T-helper 1 cell treated with Interleukin-12 subunit alpha and Interleukin-12 subunit beta and Interleukin-4 antibody, amounts not matched to agents 30 μg/mL and 1 μg/mL, for 36 hours (primary cell): ENCODE data around the gene LRRC28.

ENCODE experiments used
- H3K27ac Mint-ChIP-seq: one replicate; pipeline ENCODE4 v1.8.0; 2021; ENCODE audit warnings: mild to moderate bottlenecking, mixed read lengths
- H3K27me3 Mint-ChIP-seq: one replicate; pipeline ENCODE4 v1.8.0; 2021; ENCODE audit warnings: low read depth, mixed read lengths
- H3K36me3 Mint-ChIP-seq: one replicate; pipeline ENCODE4 v1.8.0; 2021; ENCODE audit warnings: low read depth, mixed read lengths
- H3K4me1 Mint-ChIP-seq: one replicate; pipeline ENCODE4 v1.8.0; 2021; ENCODE audit warnings: low read depth, mixed read lengths
- H3K4me3 Mint-ChIP-seq: one replicate; pipeline ENCODE4 v1.8.0; 2021; ENCODE audit warnings: mild to moderate bottlenecking, moderate library complexity, mixed read lengths
- H3K9me3 Mint-ChIP-seq: one replicate; pipeline ENCODE4 v1.8.0; 2021; ENCODE audit warnings: mixed read lengths

The LRRC28 gene

GRCh38 chr15:99412626-99413025 lies 161.3 kb downstream of the LRRC28 start:
- H3K9me3 Mint-ChIP-seq, result no peaks in the 10 kb centered on the region
- H3K36me3 Mint-ChIP-seq, result no peaks in the 10 kb centered on the region
- no peaks in the 10 kb centered on the region for H3K27me3 Mint-ChIP-seq
- no peak overlapping the region for H3K27ac Mint-ChIP-seq
- H3K4me3 Mint-ChIP-seq, result no peak overlapping the region
- peaks cover 17% of the 10 kb centered on the region for H3K4me1 Mint-ChIP-seq

- no peak overlapping the region for H3K4me3 Mint-ChIP-seq
- H3K27me3 Mint-ChIP-seq, result no peaks in the 10 kb centered on the region
- no peak overlapping the region for H3K27ac Mint-ChIP-seq
- H3K36me3 Mint-ChIP-seq, result no peaks in the 10 kb centered on the region
- H3K9me3 Mint-ChIP-seq, result no peaks in the 10 kb centered on the region
- H3K4me1 Mint-ChIP-seq, result peaks cover 4% of the 10 kb centered on the region
Observed at GRCh38 chr15:99413955-99414754, 162.9 kb downstream of the LRRC28 start.

GRCh38 chr15:99414755-99415731 lies 163.8 kb downstream of the LRRC28 start:
- Mint-ChIP-seq H3K9me3 (no peaks in the 10 kb centered on the region), H3K27ac (no peak overlapping the region), H3K4me3 (no peak overlapping the region)

GRCh38 chr15:99416191-99417188 lies 165.2 kb downstream of the LRRC28 start:
- peaks cover 13% of the 10 kb centered on the region for H3K4me1 Mint-ChIP-seq
- no peak overlapping the region for H3K27ac Mint-ChIP-seq
- no peak overlapping the region for H3K4me3 Mint-ChIP-seq
- peaks cover 12% of the 10 kb centered on the region for H3K36me3 Mint-ChIP-seq
- no peaks in the 10 kb centered on the region for H3K27me3 Mint-ChIP-seq
- H3K9me3 Mint-ChIP-seq, result peaks cover 6% of the 10 kb centered on the region

More at GRCh38 chr15:99414755-99415731, 163.8 kb downstream of the LRRC28 start:
- Mint-ChIP-seq H3K4me1 (peaks cover 4% of the 10 kb centered on the region), H3K27me3 (no peaks in the 10 kb centered on the region), H3K36me3 (no peaks in the 10 kb centered on the region)

- peak overlapping the region; percentile 69 for H3K4me3 Mint-ChIP-seq
- H3K36me3 Mint-ChIP-seq, result peaks cover 12% of the 10 kb centered on the region
- no peaks in the 10 kb centered on the region for H3K27me3 Mint-ChIP-seq
- H3K4me1 Mint-ChIP-seq, result peaks cover 46% of the 10 kb centered on the region
- H3K27ac Mint-ChIP-seq, result peak overlapping the region; percentile 87
- peaks cover 18% of the 10 kb centered on the region for H3K9me3 Mint-ChIP-seq
Observed at GRCh38 chr15:99421172-99421656, 169.9 kb downstream of the LRRC28 start.

GRCh38 chr15:99421758-99422157 lies 170.5 kb downstream of the LRRC28 start:
- Mint-ChIP-seq H3K4me1 (peaks cover 48% of the 10 kb centered on the region), H3K9me3 (peaks cover 18% of the 10 kb centered on the region), H3K27me3 (no peaks in the 10 kb centered on the region), H3K27ac (peak overlapping the region; percentile 87), H3K4me3 (no peak overlapping the region), H3K36me3 (peaks cover 12% of the 10 kb centered on the region)

- H3K27me3 Mint-ChIP-seq, result no peaks in the 10 kb centered on the region
- H3K4me1 Mint-ChIP-seq, result peaks cover 53% of the 10 kb centered on the region
- peaks cover 12% of the 10 kb centered on the region for H3K36me3 Mint-ChIP-seq
- H3K4me3 Mint-ChIP-seq, result no peak overlapping the region
- H3K27ac Mint-ChIP-seq, result peak overlapping the region; percentile 57
- H3K9me3 Mint-ChIP-seq, result peaks cover 18% of the 10 kb centered on the region
Observed at GRCh38 chr15:99423186-99424130, 172.2 kb downstream of the LRRC28 start.

GRCh38 chr15:99424131-99424571 lies 172.9 kb downstream of the LRRC28 start:
- H3K27ac Mint-ChIP-seq, result peak overlapping the region; percentile 99
- no peak overlapping the region for H3K4me3 Mint-ChIP-seq

GRCh38 chr15:99424978-99425656 lies 173.8 kb downstream of the LRRC28 start:
- peaks cover 17% of the 10 kb centered on the region for H3K9me3 Mint-ChIP-seq
- peak overlapping the region; percentile 70 for H3K4me3 Mint-ChIP-seq
- H3K27ac Mint-ChIP-seq, result peak overlapping the region; percentile 99
- H3K4me1 Mint-ChIP-seq, result peaks cover 56% of the 10 kb centered on the region
- no peaks in the 10 kb centered on the region for H3K27me3 Mint-ChIP-seq
- H3K36me3 Mint-ChIP-seq, result peaks cover 12% of the 10 kb centered on the region

More at GRCh38 chr15:99424131-99424571, 172.9 kb downstream of the LRRC28 start:
- Mint-ChIP-seq H3K9me3 (peaks cover 18% of the 10 kb centered on the region), H3K4me1 (peaks cover 53% of the 10 kb centered on the region), H3K27me3 (no peaks in the 10 kb centered on the region), H3K36me3 (peaks cover 12% of the 10 kb centered on the region)

- Mint-ChIP-seq H3K36me3 (peaks cover 6% of the 10 kb centered on the region), H3K9me3 (peaks cover 11% of the 10 kb centered on the region), H3K27ac (peak overlapping the region; percentile 73), H3K4me3 (no peak overlapping the region), H3K4me1 (peaks cover 50% of the 10 kb centered on the region), H3K27me3 (no peaks in the 10 kb centered on the region)
Observed at GRCh38 chr15:99425657-99426301, 174.5 kb downstream of the LRRC28 start.

GRCh38 chr15:99426431-99427105 lies 175.3 kb downstream of the LRRC28 start:
- H3K27ac Mint-ChIP-seq, result peak overlapping the region; percentile 73
- H3K27me3 Mint-ChIP-seq, result no peaks in the 10 kb centered on the region
- no peaks in the 10 kb centered on the region for H3K36me3 Mint-ChIP-seq
- H3K4me3 Mint-ChIP-seq, result no peak overlapping the region
- H3K9me3 Mint-ChIP-seq, result peaks cover 11% of the 10 kb centered on the region
- H3K4me1 Mint-ChIP-seq, result peaks cover 43% of the 10 kb centered on the region
